GM21360 (cell line): ENCODE data around the gene DUSP10.

Experiments used
- ATAC-seq: cut with Tn5 transposase; IDR thresholded peaks from one replicate; pipeline ENCODE4 v1.9.1; 2021; ENCODE audit warnings: mild to moderate bottlenecking, moderate library complexity; ENCODE audit not compliant: unreplicated experiment

Gene DUSP10

GRCh38 chr1:221655766-221656305 lies 86.1 kb downstream of the DUSP10 start:
- no peak for ATAC-seq
